Neural crest cell (in vitro differentiated cells): ENCODE results near the gene LRRC27. TPM values are rescaled to one million over a fixed set of nuclear protein-coding genes. Genes with fewer than 3 reads are reported as not detected.
"Not testable (repeated sequence)": the region's sequence is repeated elsewhere in the genome, so short reads cannot be mapped to it uniquely, and the experiment has no call there.

Source experiments
- DNase-seq: peaks from one replicate; pipeline ENCODE4 v3.0.0; 2021; ENCODE audit warnings: low read depth, mixed read lengths, low spot score
- H3K27ac Mint-ChIP-seq: one replicate; pipeline ENCODE4 v1.8.0; 2021; ENCODE audit warnings: mild to moderate bottlenecking, mixed read lengths; ENCODE audit not compliant: unreplicated experiment
- H3K27me3 Mint-ChIP-seq: 2 replicates; pipeline ENCODE4 v1.8.0; 2021; ENCODE audit warnings: low read depth, mild to moderate bottlenecking, mixed read lengths
- H3K36me3 Mint-ChIP-seq: 2 replicates; pipeline ENCODE4 v1.8.0; 2021; ENCODE audit warnings: low read depth, mild to moderate bottlenecking, mixed read lengths
- H3K4me1 Mint-ChIP-seq: 2 replicates; pipeline ENCODE4 v1.8.0; 2021; ENCODE audit warnings: mixed read lengths
- H3K4me3 Mint-ChIP-seq: one replicate; pipeline ENCODE4 v1.8.0; 2021; ENCODE audit warnings: mild to moderate bottlenecking, mixed read lengths
- H3K9me3 Mint-ChIP-seq: 2 replicates; pipeline ENCODE4 v1.8.0; 2021; ENCODE audit warnings: mixed read lengths
- total RNA-seq: library from RNA; stranded (reverse); gene quantifications from 2 replicates; pipeline ENCODE4 v1.2.1, GENCODE V29; 2021
- TF ChIP-seq, protein P1 (sequence below): fragments of 200-600 bp; sonication (generic); conservative IDR thresholded peaks from 2 replicates; pipeline ENCODE4 v1.5.0; 2021; ENCODE audit warnings: antibody characterized with exemption, mild to moderate bottlenecking

LRRC27 gene
- total RNA-seq, 1 donor from 2014 or later: 21.9 TPM

DNA sequence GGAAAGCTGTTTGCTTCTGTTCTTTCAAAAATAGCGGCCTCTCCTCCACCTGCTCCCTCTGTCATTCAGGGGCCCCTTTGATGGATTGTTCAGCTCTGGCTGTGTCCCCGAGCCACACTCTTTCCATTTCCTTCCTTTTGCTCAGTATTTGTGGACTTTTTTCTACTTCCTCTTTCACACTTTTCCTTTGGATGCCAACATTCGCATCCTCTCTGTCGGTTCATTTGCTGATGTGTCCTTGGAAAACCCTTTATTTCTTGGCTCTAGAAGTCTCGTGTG, 53.3 kb downstream of the LRRC27 start:
- Mint-ChIP-seq H3K27me3 (no peaks in the 10 kb centered on the region), H3K4me3 (no peak overlapping the region), H3K4me1 (peaks cover 25% of the 10 kb centered on the region), H3K27ac (no peak overlapping the region), H3K9me3 (no peaks in the 10 kb centered on the region), H3K36me3 (peaks cover 2% of the 10 kb centered on the region)
- TF ChIP-seq, protein P1, sequence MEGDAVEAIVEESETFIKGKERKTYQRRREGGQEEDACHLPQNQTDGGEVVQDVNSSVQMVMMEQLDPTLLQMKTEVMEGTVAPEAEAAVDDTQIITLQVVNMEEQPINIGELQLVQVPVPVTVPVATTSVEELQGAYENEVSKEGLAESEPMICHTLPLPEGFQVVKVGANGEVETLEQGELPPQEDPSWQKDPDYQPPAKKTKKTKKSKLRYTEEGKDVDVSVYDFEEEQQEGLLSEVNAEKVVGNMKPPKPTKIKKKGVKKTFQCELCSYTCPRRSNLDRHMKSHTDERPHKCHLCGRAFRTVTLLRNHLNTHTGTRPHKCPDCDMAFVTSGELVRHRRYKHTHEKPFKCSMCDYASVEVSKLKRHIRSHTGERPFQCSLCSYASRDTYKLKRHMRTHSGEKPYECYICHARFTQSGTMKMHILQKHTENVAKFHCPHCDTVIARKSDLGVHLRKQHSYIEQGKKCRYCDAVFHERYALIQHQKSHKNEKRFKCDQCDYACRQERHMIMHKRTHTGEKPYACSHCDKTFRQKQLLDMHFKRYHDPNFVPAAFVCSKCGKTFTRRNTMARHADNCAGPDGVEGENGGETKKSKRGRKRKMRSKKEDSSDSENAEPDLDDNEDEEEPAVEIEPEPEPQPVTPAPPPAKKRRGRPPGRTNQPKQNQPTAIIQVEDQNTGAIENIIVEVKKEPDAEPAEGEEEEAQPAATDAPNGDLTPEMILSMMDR: no peak
- DNase-seq: no peak

DNA sequence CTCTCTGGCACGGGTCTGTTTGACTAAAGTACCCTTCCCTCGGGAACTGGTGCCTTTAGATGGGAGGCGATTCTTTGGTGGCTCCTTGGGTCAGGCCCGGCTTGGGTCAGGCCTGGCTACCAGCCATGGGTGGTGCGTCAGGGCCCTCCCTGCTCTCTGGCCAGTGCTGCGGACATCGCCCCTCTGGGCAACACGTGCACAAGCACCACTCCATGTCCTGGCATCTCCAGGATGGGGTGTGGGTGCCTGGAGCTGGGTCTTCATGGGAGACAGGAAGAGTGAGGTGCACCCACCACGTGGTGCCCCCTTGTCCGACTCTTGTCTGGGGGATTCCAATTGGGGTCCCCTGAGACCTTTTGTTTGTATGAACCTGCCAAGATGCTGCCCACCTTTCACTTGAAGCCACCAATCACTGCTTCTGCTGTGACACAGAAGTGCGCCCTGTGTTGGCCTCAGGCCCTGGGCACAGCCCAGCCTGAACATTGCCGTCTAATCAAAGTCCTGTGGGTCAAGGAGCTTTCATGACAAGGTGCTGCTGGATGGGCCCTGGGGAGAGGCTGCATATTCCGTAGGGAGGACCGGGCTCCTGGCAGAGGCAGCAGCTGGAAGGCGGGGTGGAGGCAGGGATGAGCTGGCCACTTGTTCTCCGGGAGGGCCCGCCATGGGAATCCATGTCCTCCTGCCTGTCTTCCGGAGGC, 53.9 kb downstream of the LRRC27 start:
- peaks cover 25% of the 10 kb centered on the region for H3K4me1 Mint-ChIP-seq
- H3K36me3 Mint-ChIP-seq: peaks cover 2% of the 10 kb centered on the region
- no peak for DNase-seq
- H3K9me3 Mint-ChIP-seq: no peaks in the 10 kb centered on the region
- H3K4me3 Mint-ChIP-seq: no peak overlapping the region
- H3K27ac Mint-ChIP-seq: no peak overlapping the region
- TF ChIP-seq, protein P1: no peak
- H3K27me3 Mint-ChIP-seq: no peaks in the 10 kb centered on the region

GRCh38 chr10:132386419-132386831, 54.4 kb downstream of the LRRC27 start:
- H3K9me3 Mint-ChIP-seq: no peaks in the 10 kb centered on the region
- DNase-seq: no peak
- H3K36me3 Mint-ChIP-seq: peaks cover 2% of the 10 kb centered on the region
- H3K27me3 Mint-ChIP-seq: no peaks in the 10 kb centered on the region
- H3K4me1 Mint-ChIP-seq: peaks cover 25% of the 10 kb centered on the region
- no peak overlapping the region for H3K4me3 Mint-ChIP-seq
- no peak overlapping the region for H3K27ac Mint-ChIP-seq
- TF ChIP-seq, protein P1: no peak

- not testable (repeated sequence) for H3K9me3 Mint-ChIP-seq, DNase-seq, H3K27me3 Mint-ChIP-seq, H3K4me3 Mint-ChIP-seq, H3K36me3 Mint-ChIP-seq, H3K27ac Mint-ChIP-seq
- peaks cover 25% of the 10 kb centered on the region for H3K4me1 Mint-ChIP-seq
Measured at GRCh38 chr10:132386896-132387295, 54.9 kb downstream of the LRRC27 start.

GRCh38 chr10:132387764-132388210, 55.8 kb downstream of the LRRC27 start:
- TF ChIP-seq, protein P1: peak; percentile 69
- Mint-ChIP-seq H3K36me3 (peaks cover 7% of the 10 kb centered on the region), H3K27me3 (no peaks in the 10 kb centered on the region), H3K4me3 (peak overlapping the region; percentile 68), H3K4me1 (peaks cover 23% of the 10 kb centered on the region), H3K27ac (peak overlapping the region; percentile 50), H3K9me3 (peaks cover 8% of the 10 kb centered on the region)
- peak; percentile 91 for DNase-seq

GRCh38 chr10:132388891-132389432, 57.0 kb downstream of the LRRC27 start:
- Mint-ChIP-seq H3K9me3 (peaks cover 8% of the 10 kb centered on the region), H3K36me3 (peaks cover 7% of the 10 kb centered on the region), H3K27ac (no peak overlapping the region), H3K4me3 (no peak overlapping the region), H3K4me1 (peaks cover 19% of the 10 kb centered on the region), H3K27me3 (no peaks in the 10 kb centered on the region)
- TF ChIP-seq, protein P1: no peak
- no peak for DNase-seq
